Hematopoietic multipotent progenitor cell treated with erythropoietin and hydrocortisone succinate and interleukin-3 and kit ligand, for 4 days (in vitro differentiated cells): ENCODE measurements around the gene TBR1.

ENCODE experiments used
- DNase-seq: peaks from one replicate; pipeline ENCODE4 v3.0.0-alpha.2; 2015

Gene TBR1

GRCh38 chr2:161430386-161430785, 14.3 kb downstream of the TBR1 start:
- DNase-seq: no peak

GRCh38 chr2:161432107-161432506, 16.0 kb downstream of the TBR1 start:
- DNase-seq: no peak

GRCh38 chr2:161434118-161434517, 18.0 kb downstream of the TBR1 start:
- no peak for DNase-seq

- no peak for DNase-seq
These were observed 20.3 kb downstream of the TBR1 start for GRCh38 chr2:161436411-161436810.

GRCh38 chr2:161438598-161438997, 22.5 kb downstream of the TBR1 start:
- no peak for DNase-seq

GRCh38 chr2:161445097-161445496, 29.0 kb downstream of the TBR1 start:
- DNase-seq: no peak

- no peak for DNase-seq
These were observed 32.3 kb downstream of the TBR1 start for GRCh38 chr2:161448431-161448830.

GRCh38 chr2:161471631-161472030, 55.5 kb downstream of the TBR1 start:
- no peak for DNase-seq

- DNase-seq: no peak
These were observed 58.8 kb downstream of the TBR1 start for GRCh38 chr2:161474920-161475319.
